RWPE2 (cell line): ENCODE results near the gene PTS.
"Not testable (repeated sequence)": the region's sequence is repeated elsewhere in the genome, so short reads cannot be mapped to it uniquely, and the experiment has no call there.

ENCODE experiments used
- ATAC-seq: fragments of 200-7000 bp; cut with Tn5 transposase; 3 replicates; pipeline ENCODE4 v1.9.1; 2021; ENCODE audit warnings: low read depth
- DNase-seq: peaks from one replicate; pipeline ENCODE4 v3.0.0-alpha.2; 2020; ENCODE audit warnings: low spot score
- H3K27ac ChIP-seq: fragments of 450-650 bp; 2 replicates; pipeline ENCODE4 v1.5.1; 2017; ENCODE audit warnings: mild to moderate bottlenecking; ENCODE audit not compliant: poor library complexity, severe bottlenecking
- H3K27me3 ChIP-seq: fragments of 250-450 bp; sonication (Bioruptor Pico); 2 replicates; pipeline ENCODE4 v1.5.1; 2021; ENCODE audit warnings: mild to moderate bottlenecking, moderate library complexity; ENCODE audit not compliant: insufficient read depth, poor library complexity, severe bottlenecking
- H3K36me3 ChIP-seq: fragments of 250-450 bp; sonication (Bioruptor Pico); 2 replicates; pipeline ENCODE4 v1.5.1; 2020; ENCODE audit warnings: low read depth, mild to moderate bottlenecking, moderate library complexity
- H3K4me1 ChIP-seq: fragments of 250-450 bp; sonication (Bioruptor Pico); 2 replicates; pipeline ENCODE4 v1.5.1; 2021; ENCODE audit warnings: mild to moderate bottlenecking, moderate library complexity; ENCODE audit not compliant: insufficient read depth, poor library complexity, severe bottlenecking
- H3K4me3 ChIP-seq: fragments of 250-450 bp; sonication (Bioruptor Pico); 2 replicates; pipeline ENCODE4 v1.5.1; 2021; ENCODE audit warnings: mild to moderate bottlenecking, moderate library complexity; ENCODE audit not compliant: severe bottlenecking
- H3K9me3 ChIP-seq: fragments of 250-450 bp; sonication (Bioruptor Pico); 2 replicates; pipeline ENCODE4 v1.5.1; 2021; ENCODE audit warnings: mild to moderate bottlenecking, moderate library complexity; ENCODE audit not compliant: severe bottlenecking
- CTCF ChIP-seq: fragments of 450-650 bp; IDR thresholded peaks from one replicate; pipeline ENCODE4 v1.5.1; 2017; ENCODE audit warnings: mild to moderate bottlenecking, moderate library complexity; ENCODE audit not compliant: poor library complexity, severe bottlenecking

The PTS gene

GRCh38 chr11:112196519-112197087 is 29.6 kb upstream of the PTS start:
- Histone ChIP-seq H3K9me3 (no peaks in the 10 kb centered on the region), H3K4me3 (no peak overlapping the region), H3K4me1 (peaks cover 32% of the 10 kb centered on the region), H3K27ac (peak overlapping the region; percentile 94), H3K36me3 (no peaks in the 10 kb centered on the region), H3K27me3 (no peaks in the 10 kb centered on the region)
- TF ChIP-seq CTCF = no peak
- DNase-seq (no peak), ATAC-seq (no peak)

- H3K4me1 ChIP-seq = peaks cover 25% of the 10 kb centered on the region
- H3K9me3 ChIP-seq, ATAC-seq: not testable (repeated sequence)
Measured at GRCh38 chr11:112199101-112199500, 27.1 kb upstream of the PTS start.

GRCh38 chr11:112200252-112200651 is 26.0 kb upstream of the PTS start:
- H3K27me3 ChIP-seq = no peaks in the 10 kb centered on the region
- no peak for TF ChIP-seq CTCF
- no peaks in the 10 kb centered on the region for H3K36me3 ChIP-seq
- peaks cover 18% of the 10 kb centered on the region for H3K4me1 ChIP-seq
- DNase-seq = no peak
- no peak for ATAC-seq
- no peak overlapping the region for H3K27ac ChIP-seq
- no peak overlapping the region for H3K4me3 ChIP-seq
- no peaks in the 10 kb centered on the region for H3K9me3 ChIP-seq

More at GRCh38 chr11:112199101-112199500, 27.1 kb upstream of the PTS start:
- not testable (repeated sequence) for H3K27ac ChIP-seq, DNase-seq, H3K36me3 ChIP-seq, H3K4me3 ChIP-seq, H3K27me3 ChIP-seq

GRCh38 chr11:112206071-112206470 is 20.2 kb upstream of the PTS start:
- no peak overlapping the region for H3K4me3 ChIP-seq
- no peaks in the 10 kb centered on the region for H3K27me3 ChIP-seq
- no peaks in the 10 kb centered on the region for H3K36me3 ChIP-seq
- no peaks in the 10 kb centered on the region for H3K9me3 ChIP-seq
- ATAC-seq (no peak), DNase-seq (no peak)
- no peaks in the 10 kb centered on the region for H3K4me1 ChIP-seq
- H3K27ac ChIP-seq = no peak overlapping the region
- no peak for TF ChIP-seq CTCF

GRCh38 chr11:112210890-112211289 is 15.3 kb upstream of the PTS start:
- no peaks in the 10 kb centered on the region for H3K27me3 ChIP-seq
- ATAC-seq (no peak), DNase-seq (no peak)
- TF ChIP-seq CTCF = no peak
- H3K4me1 ChIP-seq = peaks cover 22% of the 10 kb centered on the region
- no peaks in the 10 kb centered on the region for H3K36me3 ChIP-seq
- H3K27ac ChIP-seq = peak overlapping the region; percentile 36
- no peaks in the 10 kb centered on the region for H3K9me3 ChIP-seq
- H3K4me3 ChIP-seq = no peak overlapping the region
